ENCODE results near the gene FCRL5. TPM values are rescaled to one million over a fixed set of nuclear protein-coding genes. Genes with fewer than 3 reads are reported as not detected.
"Not testable (repeated sequence)": the region's sequence is repeated elsewhere in the genome, so short reads cannot be mapped to it uniquely, and the experiment has no call there.

Gene FCRL5
- total RNA-seq, 2 donors from 2014 or later: 0.09 TPM; not detected in 1

- DNase-seq: no peak
- H3K27me3 Mint-ChIP-seq (ENCODE audit: low read depth): no peaks in the 10 kb centered on the region
- no peak for ATAC-seq (replicated peaks in 1 of 2)
- no peaks in the 10 kb centered on the region for H3K4me1 Mint-ChIP-seq (ENCODE audit: low read depth)
- H3K9me3 Mint-ChIP-seq: no peaks in the 10 kb centered on the region
- H3K27ac Mint-ChIP-seq: no peak overlapping the region
- no peaks in the 10 kb centered on the region for H3K36me3 Mint-ChIP-seq (ENCODE audit: insufficient read depth in 2 of 2)
- no peak overlapping the region for H3K4me3 Mint-ChIP-seq
Measured at GRCh38 chr1:157566484-157567300, 14.4 kb upstream of the FCRL5 start.

- H3K27ac Mint-ChIP-seq: no peak overlapping the region
Measured at GRCh38 chr1:157562515-157562914, 10.2 kb upstream of the FCRL5 start.

GRCh38 chr1:157558119-157558518, 5.8 kb upstream of the FCRL5 start:
- ATAC-seq (replicated peaks in 1 of 2) (no peak), DNase-seq (no peak)
- Mint-ChIP-seq H3K4me3 (no peak overlapping the region), H3K27me3 (ENCODE audit: low read depth) (no peaks in the 10 kb centered on the region), H3K4me1 (ENCODE audit: low read depth) (no peaks in the 10 kb centered on the region), H3K36me3 (ENCODE audit: insufficient read depth in 2 of 2) (no peaks in the 10 kb centered on the region), H3K9me3 (no peaks in the 10 kb centered on the region), H3K27ac (no peak overlapping the region)

More at GRCh38 chr1:157562515-157562914, 10.2 kb upstream of the FCRL5 start:
- Mint-ChIP-seq H3K4me1 (ENCODE audit: low read depth) (no peaks in the 10 kb centered on the region), H3K36me3 (ENCODE audit: insufficient read depth in 2 of 2) (no peaks in the 10 kb centered on the region), H3K9me3 (no peaks in the 10 kb centered on the region), H3K27me3 (ENCODE audit: low read depth) (no peaks in the 10 kb centered on the region), H3K4me3 (no peak overlapping the region)
- DNase-seq (no peak), ATAC-seq (replicated peaks in 1 of 2) (no peak)

- not testable (repeated sequence) for H3K36me3 Mint-ChIP-seq (ENCODE audit: insufficient read depth in 2 of 2); DNase-seq; H3K9me3 Mint-ChIP-seq
Measured at GRCh38 chr1:157548081-157548480, 4.2 kb downstream of the FCRL5 start.

GRCh38 chr1:157542676-157543075, 9.6 kb downstream of the FCRL5 start:
- H3K4me1 Mint-ChIP-seq (ENCODE audit: low read depth): peaks cover 9% of the 10 kb centered on the region
- H3K36me3 Mint-ChIP-seq (ENCODE audit: insufficient read depth in 2 of 2): no peaks in the 10 kb centered on the region
- ATAC-seq (replicated peaks in 1 of 2) (no peak), DNase-seq (no peak)
- no peak overlapping the region for H3K4me3 Mint-ChIP-seq
- no peaks in the 10 kb centered on the region for H3K9me3 Mint-ChIP-seq
- peaks cover 26% of the 10 kb centered on the region for H3K27me3 Mint-ChIP-seq (ENCODE audit: low read depth)
- H3K27ac Mint-ChIP-seq: no peak overlapping the region

More at GRCh38 chr1:157548081-157548480, 4.2 kb downstream of the FCRL5 start:
- H3K27ac Mint-ChIP-seq; H3K4me3 Mint-ChIP-seq; H3K4me1 Mint-ChIP-seq (ENCODE audit: low read depth); H3K27me3 Mint-ChIP-seq (ENCODE audit: low read depth); ATAC-seq (replicated peaks in 1 of 2): not testable (repeated sequence)

- Mint-ChIP-seq H3K4me3 (no peak overlapping the region), H3K27me3 (ENCODE audit: low read depth) (peaks cover 29% of the 10 kb centered on the region), H3K27ac (no peak overlapping the region), H3K4me1 (ENCODE audit: low read depth) (peaks cover 9% of the 10 kb centered on the region), H3K9me3 (no peaks in the 10 kb centered on the region), H3K36me3 (ENCODE audit: insufficient read depth in 2 of 2) (no peaks in the 10 kb centered on the region)
- no peak for DNase-seq
- peak; percentile 23 to 46 for ATAC-seq (replicated peaks in 1 of 2)
Measured at GRCh38 chr1:157540852-157541251, 11.5 kb downstream of the FCRL5 start.

- no peak overlapping the region for H3K27ac Mint-ChIP-seq
- no peak overlapping the region for H3K4me3 Mint-ChIP-seq
- ATAC-seq (replicated peaks in 1 of 2) (no peak), DNase-seq (no peak)
- peaks cover 9% of the 10 kb centered on the region for H3K4me1 Mint-ChIP-seq (ENCODE audit: low read depth)
- no peaks in the 10 kb centered on the region for H3K9me3 Mint-ChIP-seq
- H3K27me3 Mint-ChIP-seq (ENCODE audit: low read depth): peaks cover 29% of the 10 kb centered on the region
- H3K36me3 Mint-ChIP-seq (ENCODE audit: insufficient read depth in 2 of 2): no peaks in the 10 kb centered on the region
Measured at GRCh38 chr1:157540160-157540748, 12.1 kb downstream of the FCRL5 start.

- ATAC-seq (replicated peaks in 1 of 2): no peak
Measured at GRCh38 chr1:157539568-157539967, 12.7 kb downstream of the FCRL5 start.

GRCh38 chr1:157532569-157532968, 19.7 kb downstream of the FCRL5 start:
- Mint-ChIP-seq H3K9me3 (no peaks in the 10 kb centered on the region), H3K4me1 (ENCODE audit: low read depth) (no peaks in the 10 kb centered on the region), H3K36me3 (ENCODE audit: insufficient read depth in 2 of 2) (no peaks in the 10 kb centered on the region), H3K4me3 (no peak overlapping the region), H3K27me3 (ENCODE audit: low read depth) (peaks cover 15% of the 10 kb centered on the region), H3K27ac (no peak overlapping the region)
- DNase-seq (no peak), ATAC-seq (replicated peaks in 1 of 2) (no peak)

More at GRCh38 chr1:157539568-157539967, 12.7 kb downstream of the FCRL5 start:
- no peaks in the 10 kb centered on the region for H3K9me3 Mint-ChIP-seq
- no peaks in the 10 kb centered on the region for H3K36me3 Mint-ChIP-seq (ENCODE audit: insufficient read depth in 2 of 2)
- no peak overlapping the region for H3K27ac Mint-ChIP-seq
- no peak overlapping the region for H3K4me3 Mint-ChIP-seq
- H3K27me3 Mint-ChIP-seq (ENCODE audit: low read depth): peaks cover 29% of the 10 kb centered on the region
- peaks cover 9% of the 10 kb centered on the region for H3K4me1 Mint-ChIP-seq (ENCODE audit: low read depth)
- no peak for DNase-seq

- Mint-ChIP-seq H3K36me3 (ENCODE audit: insufficient read depth in 2 of 2) (no peaks in the 10 kb centered on the region), H3K27ac (no peak overlapping the region), H3K9me3 (no peaks in the 10 kb centered on the region), H3K4me3 (peak overlapping the region; percentile 13 to 51), H3K27me3 (ENCODE audit: low read depth) (no peaks in the 10 kb centered on the region), H3K4me1 (ENCODE audit: low read depth) (peaks cover 6% of the 10 kb centered on the region)
- DNase-seq (no peak), ATAC-seq (replicated peaks in 1 of 2) (peak in 1 of 2 donors; percentile 41)
Measured at GRCh38 chr1:157523774-157524493, 28.4 kb downstream of the FCRL5 start.

GRCh38 chr1:157521056-157521455, 31.3 kb downstream of the FCRL5 start:
- Mint-ChIP-seq H3K9me3 (no peaks in the 10 kb centered on the region), H3K4me3 (no peak overlapping the region)

GRCh38 chr1:157520386-157520935, 31.9 kb downstream of the FCRL5 start:
- DNase-seq: no peak
- no peak for ATAC-seq (replicated peaks in 1 of 2)
- H3K4me1 Mint-ChIP-seq (ENCODE audit: low read depth): peaks cover 6% of the 10 kb centered on the region
- no peaks in the 10 kb centered on the region for H3K9me3 Mint-ChIP-seq
- no peaks in the 10 kb centered on the region for H3K36me3 Mint-ChIP-seq (ENCODE audit: insufficient read depth in 2 of 2)
- H3K4me3 Mint-ChIP-seq: no peak overlapping the region
- H3K27ac Mint-ChIP-seq: no peak overlapping the region
- no peaks in the 10 kb centered on the region for H3K27me3 Mint-ChIP-seq (ENCODE audit: low read depth)

More at GRCh38 chr1:157521056-157521455, 31.3 kb downstream of the FCRL5 start:
- Mint-ChIP-seq H3K36me3 (ENCODE audit: insufficient read depth in 2 of 2) (no peaks in the 10 kb centered on the region), H3K27me3 (ENCODE audit: low read depth) (no peaks in the 10 kb centered on the region), H3K27ac (no peak overlapping the region), H3K4me1 (ENCODE audit: low read depth) (peaks cover 6% of the 10 kb centered on the region)
- ATAC-seq (replicated peaks in 1 of 2): no peak
- no peak for DNase-seq

GRCh38 chr1:157519451-157519850, 32.9 kb downstream of the FCRL5 start:
- no peaks in the 10 kb centered on the region for H3K9me3 Mint-ChIP-seq

More at GRCh38 chr1:157519451-157519850, 32.9 kb downstream of the FCRL5 start:
- Mint-ChIP-seq H3K27me3 (ENCODE audit: low read depth) (no peaks in the 10 kb centered on the region), H3K4me3 (no peak overlapping the region), H3K4me1 (ENCODE audit: low read depth) (peaks cover 6% of the 10 kb centered on the region), H3K36me3 (ENCODE audit: insufficient read depth in 2 of 2) (no peaks in the 10 kb centered on the region), H3K27ac (no peak overlapping the region)
- no peak for ATAC-seq (replicated peaks in 1 of 2)
- no peak for DNase-seq

All from activated T-cell treated with anti-CD3 and anti-CD28 coated beads, Interleukin-2, amount 50 U/mL, for 72 hours (primary cell).